Measurements from ENCODE around the gene FOXO3. TPM values are rescaled to one million over a fixed set of nuclear protein-coding genes. Genes with fewer than 3 reads are reported as not detected.
A peak's percentile ranks its signal among the peaks of the same experiment; 100 is the strongest.

FOXO3 gene
- total RNA-seq, 2 donors from 2014 or later, result 108 to 144 TPM

- TF ChIP-seq CTCF (IDR thresholded peaks at IDR 0.05) (no peak), POLR2AphosphoS5 (IDR thresholded peaks at IDR 0.05) (peak; percentile 68)
- H3K4me3 ChIP-seq, result no peak overlapping the region
- peaks cover 12% of the 10 kb centered on the region for H3K4me1 ChIP-seq (replicated peaks)
- no peak for DNase-seq (ENCODE audit: low spot score)
- WGBS, result 48% methylated on average over 7 of the region's 7 CpGs
- H3K27me3 ChIP-seq (replicated peaks; ENCODE audit: insufficient read depth), result no peaks in the 10 kb centered on the region
- H3K27ac ChIP-seq, result peak overlapping the region; percentile 40 to 66
- no peaks in the 10 kb centered on the region for H3K9me3 ChIP-seq
- intact Hi-C loops (cut with DNase I), result no loop called here
- H3K36me3 ChIP-seq, result no peaks in the 10 kb centered on the region
Observed at GRCh38 chr6:108608453-108609275, 47.9 kb downstream of the FOXO3 start.

GRCh38 chr6:108609276-108609769 lies 48.6 kb downstream of the FOXO3 start:
- Histone ChIP-seq H3K9me3 (no peaks in the 10 kb centered on the region), H3K4me1 (replicated peaks) (peaks cover 12% of the 10 kb centered on the region), H3K27me3 (replicated peaks; ENCODE audit: insufficient read depth) (no peaks in the 10 kb centered on the region), H3K36me3 (no peaks in the 10 kb centered on the region), H3K4me3 (no peak overlapping the region), H3K27ac (peak overlapping the region; percentile 40 to 66)
- TF ChIP-seq POLR2A (IDR thresholded peaks at IDR 0.05) (no peak), POLR2AphosphoS5 (IDR thresholded peaks at IDR 0.05) (no peak), CTCF (IDR thresholded peaks at IDR 0.05) (no peak)
- intact Hi-C loops (cut with DNase I), result no loop called here
- 67% methylated on average over 5 of the region's 5 CpGs for WGBS
- no peak for DNase-seq (ENCODE audit: low spot score)

GRCh38 chr6:108610270-108610839 lies 49.6 kb downstream of the FOXO3 start:
- Histone ChIP-seq H3K27me3 (replicated peaks; ENCODE audit: insufficient read depth) (no peaks in the 10 kb centered on the region), H3K36me3 (no peaks in the 10 kb centered on the region), H3K9me3 (no peaks in the 10 kb centered on the region), H3K27ac (peak overlapping the region in 1 of 2 donors; percentile 47), H3K4me3 (no peak overlapping the region), H3K4me1 (replicated peaks) (peaks cover 12% of the 10 kb centered on the region)
- WGBS, result 47% methylated on average over 3 of the region's 3 CpGs
- TF ChIP-seq POLR2A (IDR thresholded peaks at IDR 0.05) (no peak), POLR2AphosphoS5 (IDR thresholded peaks at IDR 0.05) (no peak), CTCF (IDR thresholded peaks at IDR 0.05) (no peak)
- intact Hi-C loops (cut with DNase I), result no loop called here
- DNase-seq (ENCODE audit: low spot score), result no peak

GRCh38 chr6:108610957-108611586 lies 50.4 kb downstream of the FOXO3 start:
- intact Hi-C loops (cut with DNase I), result no loop called here
- no peak overlapping the region for H3K27ac ChIP-seq

More at GRCh38 chr6:108610957-108611586, 50.4 kb downstream of the FOXO3 start:
- Histone ChIP-seq H3K36me3 (no peaks in the 10 kb centered on the region), H3K9me3 (no peaks in the 10 kb centered on the region), H3K27me3 (replicated peaks; ENCODE audit: insufficient read depth) (no peaks in the 10 kb centered on the region), H3K4me1 (replicated peaks) (peaks cover 12% of the 10 kb centered on the region), H3K4me3 (no peak overlapping the region)
- TF ChIP-seq CTCF (IDR thresholded peaks at IDR 0.05) (no peak), POLR2AphosphoS5 (IDR thresholded peaks at IDR 0.05) (no peak), POLR2A (IDR thresholded peaks at IDR 0.05) (no peak)
- DNase-seq (ENCODE audit: low spot score), result no peak
- WGBS, result 65% methylated on average over 4 of the region's 4 CpGs

All from prostate gland (tissue), 2 donors.